Activated CD8-positive, alpha-beta T cell treated with anti-CD3 and anti-CD28 coated beads for 36 hours (primary cell): ENCODE results near the gene UBE2S. TPM values are rescaled to one million over a fixed set of nuclear protein-coding genes. Genes with fewer than 3 reads are reported as not detected.
"Not testable (repeated sequence)": the region's sequence is repeated elsewhere in the genome, so short reads cannot be mapped to it uniquely, and the experiment has no call there.

Experiments used
- ATAC-seq: fragments of 200-7000 bp; cut with Tn5 transposase; one replicate; pipeline ENCODE4 v1.10.0; 2021; ENCODE audit warnings: mild to moderate bottlenecking, moderate library complexity
- CTCF ChIA-PET: fragments of 350-600 bp; sonication (Branson Sonifier 250); formaldehyde crosslinking; loops from one replicate; lab custom pipeline; 2021; ENCODE audit warnings: antibody characterized with exemption; lab: Charles Lee
- POLR2A ChIA-PET: fragments of 350-600 bp; sonication (Branson Sonifier 250); formaldehyde crosslinking; loops from one replicate; lab custom pipeline; 2021; ENCODE audit warnings: antibody characterized with exemption; lab: Charles Lee
- DNase-seq: peaks from one replicate; pipeline ENCODE4 v3.0.0-alpha.2; 2020
- H3K27ac Mint-ChIP-seq: one replicate; pipeline ENCODE4 v1.8.0; 2021; ENCODE audit warnings: mild to moderate bottlenecking, mixed read lengths
- H3K27me3 Mint-ChIP-seq: one replicate; pipeline ENCODE4 v1.8.0; 2021; ENCODE audit warnings: mixed read lengths
- H3K36me3 Mint-ChIP-seq: one replicate; pipeline ENCODE4 v1.8.0; 2021; ENCODE audit warnings: low read depth, mixed read lengths
- H3K4me1 Mint-ChIP-seq: one replicate; pipeline ENCODE4 v1.8.0; 2021; ENCODE audit warnings: low read depth, mixed read lengths
- H3K4me3 Mint-ChIP-seq: one replicate; pipeline ENCODE4 v1.8.0; 2021; ENCODE audit warnings: mild to moderate bottlenecking, moderate library complexity, mixed read lengths
- H3K9me3 Mint-ChIP-seq: one replicate; pipeline ENCODE4 v1.8.0; 2021; ENCODE audit warnings: mixed read lengths
- intact Hi-C: fragments of 100-400 bp; cut with micrococcal nuclease; formaldehyde crosslinking; loops from one replicate; pipeline ENCODE4 v1.10.0; 2022
- total RNA-seq, 2 experiments: library from RNA; stranded (reverse); gene quantifications; one replicate each; pipeline ENCODE4 v1.2.3, GENCODE V29; 2021
- TF ChIP-seq, protein P1 (sequence below): fragments of 200-600 bp; IDR thresholded peaks from one replicate; pipeline ENCODE4 v1.8.0; 2022; ENCODE audit warnings: antibody characterized with exemption, mild to moderate bottlenecking

Gene UBE2S
- total RNA-seq, 2 experiments from 2014 or later, result 229 to 241 TPM

DNA sequence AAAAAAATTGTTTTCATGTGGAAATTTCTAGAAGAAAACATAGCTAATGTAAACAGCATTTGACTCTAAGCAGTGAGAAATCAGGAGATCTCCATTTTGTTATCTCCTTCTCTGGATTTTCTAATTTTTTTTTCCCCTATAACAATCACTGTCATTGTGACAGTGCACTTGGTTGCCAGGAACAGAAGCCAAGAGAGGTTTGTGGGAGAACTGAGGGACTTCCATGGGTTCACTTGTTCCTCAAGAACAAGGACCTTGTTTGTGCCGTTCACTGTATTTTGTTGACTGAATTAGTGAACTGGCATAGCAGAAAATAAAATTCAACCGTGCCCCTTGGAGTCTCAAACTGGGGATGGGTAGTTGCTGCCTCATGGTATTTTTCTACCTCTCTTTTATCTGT lies 18.5 kb upstream of the UBE2S start:
- Mint-ChIP-seq H3K4me3 (no peak overlapping the region), H3K36me3 (no peaks in the 10 kb centered on the region), H3K4me1 (peaks cover 6% of the 10 kb centered on the region), H3K27me3 (peaks cover 17% of the 10 kb centered on the region), H3K9me3 (no peaks in the 10 kb centered on the region), H3K27ac (no peak overlapping the region)
- intact Hi-C loops, result no loop called here
- no peak for ATAC-seq
- ChIA-PET POLR2A (no interaction called here), CTCF (no interaction called here)
- no peak for DNase-seq
- TF ChIP-seq, protein P1, sequence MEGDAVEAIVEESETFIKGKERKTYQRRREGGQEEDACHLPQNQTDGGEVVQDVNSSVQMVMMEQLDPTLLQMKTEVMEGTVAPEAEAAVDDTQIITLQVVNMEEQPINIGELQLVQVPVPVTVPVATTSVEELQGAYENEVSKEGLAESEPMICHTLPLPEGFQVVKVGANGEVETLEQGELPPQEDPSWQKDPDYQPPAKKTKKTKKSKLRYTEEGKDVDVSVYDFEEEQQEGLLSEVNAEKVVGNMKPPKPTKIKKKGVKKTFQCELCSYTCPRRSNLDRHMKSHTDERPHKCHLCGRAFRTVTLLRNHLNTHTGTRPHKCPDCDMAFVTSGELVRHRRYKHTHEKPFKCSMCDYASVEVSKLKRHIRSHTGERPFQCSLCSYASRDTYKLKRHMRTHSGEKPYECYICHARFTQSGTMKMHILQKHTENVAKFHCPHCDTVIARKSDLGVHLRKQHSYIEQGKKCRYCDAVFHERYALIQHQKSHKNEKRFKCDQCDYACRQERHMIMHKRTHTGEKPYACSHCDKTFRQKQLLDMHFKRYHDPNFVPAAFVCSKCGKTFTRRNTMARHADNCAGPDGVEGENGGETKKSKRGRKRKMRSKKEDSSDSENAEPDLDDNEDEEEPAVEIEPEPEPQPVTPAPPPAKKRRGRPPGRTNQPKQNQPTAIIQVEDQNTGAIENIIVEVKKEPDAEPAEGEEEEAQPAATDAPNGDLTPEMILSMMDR, result no peak

DNA sequence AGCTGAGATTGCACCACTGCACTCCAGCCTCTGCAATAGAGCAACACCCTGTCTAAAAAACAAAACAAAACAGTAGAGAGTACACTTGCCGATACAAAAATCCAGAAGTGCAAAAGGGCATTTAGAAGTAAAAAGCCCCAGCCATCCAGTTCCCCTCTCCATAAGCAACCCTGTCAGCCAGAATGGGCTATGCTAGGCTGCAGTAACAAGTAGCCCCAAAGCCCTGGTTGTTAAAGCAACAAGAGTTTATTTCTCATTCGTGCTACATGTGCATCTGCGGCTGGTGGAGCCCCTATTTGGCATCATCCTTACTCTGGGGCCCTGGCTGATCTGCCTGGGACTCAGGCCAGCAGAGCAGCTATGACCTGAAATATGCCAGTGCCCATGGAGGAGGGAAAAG lies 16.9 kb upstream of the UBE2S start:
- no peak for ATAC-seq
- H3K4me1 Mint-ChIP-seq, result peaks cover 8% of the 10 kb centered on the region
- no peaks in the 10 kb centered on the region for H3K36me3 Mint-ChIP-seq
- H3K27me3 Mint-ChIP-seq, result peaks cover 9% of the 10 kb centered on the region
- no peaks in the 10 kb centered on the region for H3K9me3 Mint-ChIP-seq
- DNase-seq, result no peak
- TF ChIP-seq, protein P1, result no peak
- ChIA-PET POLR2A (no interaction called here), CTCF (interaction anchor here (1.2 kb wide), 1 partner anchor 43 kb away, joined by 3 read pairs; no protein-coding TSS in a partner anchor)
- no peak overlapping the region for H3K27ac Mint-ChIP-seq
- intact Hi-C loops, result no loop called here
- no peak overlapping the region for H3K4me3 Mint-ChIP-seq

DNA sequence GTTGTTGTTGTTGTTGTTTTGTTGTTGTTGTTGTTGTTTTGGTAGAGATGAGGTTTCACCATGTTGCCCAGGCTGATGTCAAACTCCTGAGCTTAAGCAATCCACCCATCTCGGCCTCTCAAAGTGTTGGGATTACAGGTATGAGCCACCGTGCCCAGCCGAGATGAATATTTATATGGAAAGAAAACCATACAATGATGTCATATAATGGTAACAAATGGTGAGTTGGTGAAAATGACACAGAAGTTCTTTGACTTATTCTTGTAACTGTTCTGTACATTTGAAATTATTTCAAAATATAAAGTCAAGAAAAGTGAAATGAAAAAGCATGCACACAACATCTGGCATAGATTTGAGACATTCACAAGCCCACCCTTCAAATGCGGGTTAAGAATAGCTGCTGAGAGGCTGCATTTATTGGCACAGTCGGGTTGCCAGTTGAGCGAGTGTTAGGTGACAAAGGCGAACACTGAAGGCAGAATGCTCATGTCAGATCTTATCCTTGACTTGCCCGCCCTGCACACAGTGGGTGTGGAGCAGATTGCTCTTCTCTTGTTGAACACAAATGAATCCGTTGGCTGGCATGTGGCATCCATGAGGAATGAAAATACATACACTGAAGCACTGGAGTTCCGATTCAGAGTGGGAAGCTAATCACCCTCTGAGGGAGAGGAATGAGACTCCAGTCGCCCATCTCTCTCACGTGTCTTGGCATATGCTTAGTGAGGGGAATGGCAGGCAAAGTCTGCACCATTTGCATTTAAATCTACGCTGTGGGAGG lies 15.8 kb upstream of the UBE2S start:
- no peak for ATAC-seq
- POLR2A ChIA-PET, result no interaction called here

DNA sequence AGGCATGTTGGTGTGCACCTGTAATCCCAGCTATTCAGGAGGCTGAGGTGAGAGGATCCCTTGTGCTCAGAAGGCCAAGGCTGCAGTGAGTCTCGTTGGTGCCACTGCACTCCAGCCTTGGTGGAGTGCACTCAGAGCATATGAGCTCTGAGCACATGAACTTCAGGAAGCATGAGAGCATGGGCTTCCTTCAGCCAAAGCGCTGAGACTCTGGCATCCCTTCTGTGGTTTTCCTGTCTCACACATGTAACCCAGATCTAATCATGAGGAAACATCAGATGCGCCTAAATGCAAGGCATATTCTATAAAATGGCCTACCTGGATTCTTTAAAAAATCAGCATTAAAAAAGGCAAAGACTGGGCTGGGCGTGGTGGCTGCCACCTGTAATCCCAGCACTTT lies 13.7 kb upstream of the UBE2S start:
- intact Hi-C loops, H3K4me3 Mint-ChIP-seq, ATAC-seq, POLR2A ChIA-PET, CTCF ChIA-PET, H3K4me1 Mint-ChIP-seq, H3K9me3 Mint-ChIP-seq, H3K27ac Mint-ChIP-seq, H3K27me3 Mint-ChIP-seq, DNase-seq, H3K36me3 Mint-ChIP-seq: not testable (repeated sequence)

More for the DNA sequence above, 15.8 kb upstream of the UBE2S start:
- Mint-ChIP-seq H3K9me3 (no peaks in the 10 kb centered on the region), H3K27me3 (peaks cover 6% of the 10 kb centered on the region), H3K36me3 (no peaks in the 10 kb centered on the region), H3K27ac (no peak overlapping the region), H3K4me3 (no peak overlapping the region), H3K4me1 (peaks cover 8% of the 10 kb centered on the region)
- DNase-seq, result no peak
- intact Hi-C loops, result no loop called here
- CTCF ChIA-PET, result no interaction called here
- TF ChIP-seq, protein P1, result no peak

DNA sequence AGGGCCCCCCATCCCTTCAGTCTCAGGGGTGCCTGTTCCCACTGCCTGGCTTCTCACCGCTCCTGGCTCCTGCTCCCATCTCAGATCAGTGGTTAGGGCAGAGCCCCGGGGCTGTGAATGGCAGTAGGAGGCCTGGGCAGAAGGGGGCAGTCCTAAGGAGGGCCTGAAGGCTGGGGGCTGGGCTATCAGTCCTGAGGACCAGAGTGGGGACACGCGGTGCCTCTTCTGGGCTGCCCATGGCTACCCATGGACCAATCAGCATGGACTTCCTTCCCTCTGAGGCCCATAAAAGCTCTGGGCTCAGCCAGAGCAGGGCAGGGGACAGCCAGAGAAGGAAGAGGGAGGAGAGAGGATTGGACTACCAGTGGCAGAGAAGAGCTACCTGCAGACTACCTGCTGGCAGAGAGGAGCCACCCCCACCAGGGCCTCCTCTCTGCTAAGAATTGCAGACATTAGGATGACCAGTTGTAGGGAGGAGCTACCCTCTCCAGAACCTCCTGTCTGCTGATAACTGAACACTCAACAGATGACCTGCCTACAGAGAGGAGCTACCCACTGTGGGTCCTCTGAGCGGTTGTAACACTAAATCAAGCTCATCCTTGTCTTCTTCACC lies 12.1 kb upstream of the UBE2S start:
- Mint-ChIP-seq H3K4me3 (no peak overlapping the region), H3K27ac (no peak overlapping the region), H3K4me1 (peaks cover 8% of the 10 kb centered on the region), H3K9me3 (no peaks in the 10 kb centered on the region), H3K27me3 (peaks cover under 1% of the 10 kb centered on the region), H3K36me3 (no peaks in the 10 kb centered on the region)
- ATAC-seq, result no peak
- intact Hi-C loops, result no loop called here
- CTCF ChIA-PET, result interaction anchor here (1.0 to 2.4 kb wide), 6 partner anchors 8 to 137 kb away, joined by 3 to 9 read pairs (median 3); no protein-coding TSS in a partner anchor
- DNase-seq, result no peak
- POLR2A ChIA-PET, result interaction anchor here (0.9 kb wide), 1 partner anchor 17 kb away, joined by 3 read pairs; no protein-coding TSS in a partner anchor
- TF ChIP-seq, protein P1, result no peak
